Neural cell (in vitro differentiated cells): Measurements from ENCODE around the gene DCTN3. TPM values are rescaled to one million over a fixed set of nuclear protein-coding genes. Genes with fewer than 3 reads are reported as not detected.

ENCODE experiments used
- H2AFZ ChIP-seq: fragments of 200-600, 300-800 bp; sonication (generic), shearing (Covaris generic); 2 replicates; pipeline ENCODE4 v1.6.0; 2014; ENCODE audit warnings: low read depth, mild to moderate bottlenecking, antibody characterized with exemption, low read length, moderate library complexity
- H3F3A ChIP-seq: fragments of 200-600 bp; shearing (Covaris generic); 2 replicates; pipeline ENCODE4 v1.6.1; 2016; ENCODE audit warnings: mild to moderate bottlenecking, moderate library complexity, mixed read lengths, antibody characterized with exemption, low read length; ENCODE audit not compliant: insufficient read depth, poor library complexity, severe bottlenecking
- H3K27ac ChIP-seq: fragments of 200-600, 300-800 bp; sonication (generic), shearing (Covaris generic); 2 replicates; pipeline ENCODE4 v1.5.1; 2014; ENCODE audit warnings: mild to moderate bottlenecking, low read length, moderate library complexity
- H3K27me3 ChIP-seq: fragments of 300-800, 200-600 bp; sonication (generic), shearing (Covaris generic); 2 replicates; pipeline ENCODE4 v1.6.0; 2014; ENCODE audit warnings: mild to moderate bottlenecking, low read depth, low read length, moderate library complexity; ENCODE audit not compliant: insufficient read depth
- H3K36me3 ChIP-seq: fragments of 300-800, 200-600 bp; sonication (generic), shearing (Covaris generic); 2 replicates; pipeline ENCODE4 v1.5.1; 2014; ENCODE audit warnings: mild to moderate bottlenecking, antibody characterized with exemption, low read length, moderate library complexity; ENCODE audit not compliant: insufficient read depth
- H3K4me2 ChIP-seq: fragments of 300-800, 200-600 bp; sonication (generic), shearing (Covaris generic); 2 replicates; pipeline ENCODE4 v1.6.0; 2014; ENCODE audit warnings: mild to moderate bottlenecking, low read length
- H3K4me3 ChIP-seq: fragments of 300-800, 200-600 bp; sonication (generic), shearing (Covaris generic); 2 replicates; pipeline ENCODE4 v1.5.1; 2014; ENCODE audit warnings: mild to moderate bottlenecking, low read length, moderate library complexity
- H3K79me2 ChIP-seq: fragments of 200-600 bp; shearing (Covaris generic); replicated peaks from 2 replicates; pipeline ENCODE4 v1.6.0; 2014; ENCODE audit warnings: mild to moderate bottlenecking, low read length, moderate library complexity; ENCODE audit not compliant: insufficient read depth
- H3K9ac ChIP-seq: fragments of 300-800, 200-600 bp; sonication (generic), shearing (Covaris generic); 2 replicates; pipeline ENCODE4 v1.6.1; 2016; ENCODE audit warnings: mild to moderate bottlenecking, low read length, mixed read lengths
- H3K9me2 ChIP-seq: fragments of 200-600 bp; shearing (Covaris generic); 2 replicates; pipeline ENCODE4 v1.6.1; 2016; ENCODE audit warnings: mild to moderate bottlenecking, low read length, mixed read lengths; ENCODE audit not compliant: insufficient read depth
- H3K9me3 ChIP-seq: fragments of 200-600, 300-800 bp; sonication (generic), shearing (Covaris generic); 2 replicates; pipeline ENCODE4 v1.6.1; 2016; ENCODE audit warnings: mild to moderate bottlenecking, mixed run types, low read length, moderate library complexity, mixed read lengths
- H4K20me1 ChIP-seq: fragments of 200-600 bp; shearing (Covaris generic); 2 replicates; pipeline ENCODE4 v1.6.1; 2016; ENCODE audit warnings: mild to moderate bottlenecking, mixed run types; ENCODE audit not compliant: insufficient read depth
- CTCF ChIP-seq: fragments of 450-650 bp; IDR thresholded peaks from 2 replicates; pipeline ENCODE4 v1.5.1; 2014; ENCODE audit warnings: antibody characterized with exemption, mild to moderate bottlenecking, moderate library complexity; ENCODE audit not compliant: poor library complexity, severe bottlenecking
- EP300 ChIP-seq: fragments of 450-650 bp; conservative IDR thresholded peaks from 2 replicates; pipeline ENCODE4 v1.6.1; 2014; ENCODE audit warnings: antibody characterized with exemption, mild to moderate bottlenecking, moderate library complexity; ENCODE audit not compliant: poor library complexity, severe bottlenecking
- EZH2 ChIP-seq: fragments of 200-600, 300-800 bp; shearing (Covaris generic), sonication (generic); IDR thresholded peaks from 2 replicates; pipeline ENCODE4 v1.6.1; 2014; ENCODE audit warnings: antibody characterized with exemption, low read length, borderline replicate concordance, mild to moderate bottlenecking; ENCODE audit not compliant: insufficient read depth, poor library complexity, severe bottlenecking
- MXI1 ChIP-seq: fragments of 450-650 bp; conservative IDR thresholded peaks from 2 replicates; pipeline ENCODE4 v1.6.1; 2014; ENCODE audit warnings: antibody characterized with exemption, mild to moderate bottlenecking; ENCODE audit not compliant: poor library complexity, severe bottlenecking
- POLR2AphosphoS5 ChIP-seq: IDR thresholded peaks from 2 replicates; pipeline ENCODE4 v1.6.1; 2012
- RAD21 ChIP-seq: fragments of 450-650 bp; conservative IDR thresholded peaks from 2 replicates; pipeline ENCODE4 v1.6.1; 2014; ENCODE audit warnings: antibody characterized with exemption, mild to moderate bottlenecking, moderate library complexity
- REST ChIP-seq: IDR thresholded peaks from 2 replicates; pipeline ENCODE4 v1.6.1; 2012; ENCODE audit warnings: borderline replicate concordance
- SMC3 ChIP-seq: fragments of 450-650 bp; conservative IDR thresholded peaks from 2 replicates; pipeline ENCODE4 v1.6.1; 2014; ENCODE audit warnings: antibody characterized with exemption, mild to moderate bottlenecking, moderate library complexity; ENCODE audit not compliant: poor library complexity
- TAF1 ChIP-seq: IDR thresholded peaks from 2 replicates; pipeline ENCODE4 v1.6.1; 2012; ENCODE audit warnings: low read depth
- polyA plus RNA-seq: library from polyadenylated mRNA; depleted of rRNA; stranded (reverse); fragments of >200 nt; gene quantifications from 2 replicates; pipeline ENCODE4 v1.2.3, GENCODE V29; 2014

Gene DCTN3
- polyA plus RNA-seq, 1 donor from 2014 or later = 380 TPM

- H2AFZ ChIP-seq = peak overlapping the region; percentile 91
Measured at GRCh38 chr9:34647084-34647403, 26.7 kb upstream of the DCTN3 start.

DNA sequence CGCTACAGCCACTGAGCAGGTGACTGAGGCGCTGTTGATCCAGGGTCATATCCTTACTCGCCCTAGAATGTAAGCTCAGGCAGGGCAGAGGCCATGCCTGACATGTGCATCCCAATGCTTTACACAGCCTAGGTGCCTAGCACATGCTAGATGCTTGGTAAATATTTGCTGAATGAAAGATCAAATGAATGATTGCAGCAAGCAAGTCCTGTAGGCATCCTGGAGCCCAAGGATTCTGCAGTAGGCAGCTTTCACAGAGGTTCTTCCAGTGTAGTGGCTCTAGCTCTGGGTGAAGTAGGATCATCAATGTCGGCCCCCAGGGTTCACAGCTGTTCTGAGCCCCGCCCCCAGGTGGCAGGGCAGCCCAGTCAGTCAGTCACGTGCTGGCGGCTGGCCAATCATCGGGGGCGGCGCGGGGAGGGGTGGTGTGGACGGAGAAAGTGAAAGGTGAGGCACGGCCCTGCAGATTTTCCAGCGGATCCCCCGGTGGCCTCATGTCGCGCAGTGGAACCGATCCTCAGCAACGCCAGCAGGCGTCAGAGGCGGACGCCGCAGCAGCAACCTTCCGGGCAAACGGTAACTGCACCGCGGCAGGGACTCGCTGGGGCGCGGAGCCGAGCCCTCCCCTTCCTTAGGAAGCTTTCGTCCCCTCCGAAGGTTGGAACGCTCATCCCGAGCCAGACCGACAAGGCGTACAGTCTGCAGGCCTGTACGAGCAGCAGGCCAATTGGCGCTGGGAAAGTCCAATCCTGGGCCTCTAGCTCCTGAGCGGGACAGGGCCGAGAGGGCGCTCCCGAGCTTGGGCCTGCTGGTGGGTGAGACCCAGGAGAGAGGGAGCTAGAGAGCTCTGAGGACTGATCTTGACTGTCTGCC is 26.2 kb upstream of the DCTN3 start, which contains the start of gene GALT:
Gene GALT, plus strand, starts transcription at position 465 of the 873 bp plus-strand sequence. Its CDS starts 30 bp downstream, at position 495.
- no peaks in the 10 kb centered on the region for H3K9me3 ChIP-seq
- H3K9ac ChIP-seq = peak within 1 kb of the TSS; percentile 90
- peak within 1 kb of the TSS; percentile 84 for H3K4me3 ChIP-seq
- H3K36me3 ChIP-seq = no peaks in the 10 kb centered on the region
- peak; percentile 89 for TF ChIP-seq POLR2AphosphoS5
- peak; percentile 75 for TF ChIP-seq CTCF
- peak; percentile 79 for TF ChIP-seq REST
- no peak for TF ChIP-seq EP300
- peak; percentile 66 for TF ChIP-seq MXI1
- TF ChIP-seq SMC3 = peak; percentile 56
- no peak for TF ChIP-seq EZH2
- TF ChIP-seq TAF1 = peak; percentile 81
- peak; percentile 7 for TF ChIP-seq RAD21
- H2AFZ ChIP-seq = peak within 1 kb of the TSS; percentile 91
- peak within 1 kb of the TSS; percentile 89 for H3K27ac ChIP-seq
- no peaks in the 10 kb centered on the region for H3K27me3 ChIP-seq
- H3K79me2 ChIP-seq = no peaks in the 10 kb centered on the region
- no peaks in the 10 kb centered on the region for H3F3A ChIP-seq
- peak within 1 kb of the TSS; percentile 95 for H3K4me2 ChIP-seq
- no peaks in the 10 kb centered on the region for H4K20me1 ChIP-seq
- H3K9me2 ChIP-seq = no peaks in the 10 kb centered on the region

More at GRCh38 chr9:34647084-34647403, 26.7 kb upstream of the DCTN3 start:
- no peaks in the 10 kb centered on the region for H3K9me3 ChIP-seq
- no peaks in the 10 kb centered on the region for H4K20me1 ChIP-seq
- peak overlapping the region; percentile 90 for H3K9ac ChIP-seq
- H3K27me3 ChIP-seq = no peaks in the 10 kb centered on the region
- no peaks in the 10 kb centered on the region for H3K36me3 ChIP-seq
- TF ChIP-seq EZH2 (no peak), POLR2AphosphoS5 (no peak), CTCF (no peak), RAD21 (no peak), TAF1 (no peak), MXI1 (no peak)
- H3K27ac ChIP-seq = peak overlapping the region; percentile 89
- no peaks in the 10 kb centered on the region for H3K79me2 ChIP-seq
- no peaks in the 10 kb centered on the region for H3K9me2 ChIP-seq
- peak overlapping the region; percentile 95 for H3K4me2 ChIP-seq
- H3K4me3 ChIP-seq = peak overlapping the region; percentile 84
- H3F3A ChIP-seq = no peaks in the 10 kb centered on the region
